HCT116 (cell line): Measurements from ENCODE around the gene SLC25A51. TPM values are rescaled to one million over a fixed set of nuclear protein-coding genes. Genes with fewer than 3 reads are reported as not detected.

ENCODE experiments used
- ATAC-seq: fragments of 200-7000 bp; cut with Tn5 transposase; 2 replicates; pipeline ENCODE4 v1.9.1; 2020; ENCODE audit warnings: mild to moderate bottlenecking, moderate library complexity
- BruUV-seq: library from RNA; stranded (reverse); fragments of 400-500 nt; replicated peaks from 2 replicates; lab custom pipeline; 2021; lab: Mats Ljungman, UMichigan
- CTCF ChIA-PET: fragments of 300-600 bp; sonication (Branson Sonifier 250); formaldehyde crosslinking; loops from one replicate; lab custom pipeline; 2021; ENCODE audit warnings: antibody characterized with exemption; lab: Charles Lee
- POLR2A ChIA-PET: fragments of 300-600, 350-600 bp; sonication (Branson Sonifier 250); formaldehyde crosslinking; loops from one replicate; lab custom pipeline; 2021; ENCODE audit warnings: antibody characterized with exemption; lab: Charles Lee
- RAD21 ChIA-PET, 2 experiments: fragments of 300-600 bp; sonication (Branson Sonifier 250); formaldehyde crosslinking; loops; one replicate each; lab custom pipeline; 2023; ENCODE audit warnings: low total read pairs in 2 of 2; ENCODE audit not compliant: uncharacterized antibody in 2 of 2, unreplicated experiment in 2 of 2, low non-redundant PET in 1 of 2; lab: Charles Lee
- DNase-seq: peaks from one replicate; pipeline ENCODE4 v3.0.0-alpha.2; 2010; ENCODE audit warnings: low read depth, low spot score
- H2AFZ ChIP-seq: fragments of 200-600 bp; shearing (Covaris generic), sonication (generic); 2 replicates; pipeline ENCODE4 v1.6.1; 2017; ENCODE audit warnings: low read depth, mixed run types, mixed read lengths, antibody characterized with exemption, low read length; ENCODE audit not compliant: poor library complexity, severe bottlenecking
- H3K27ac ChIP-seq: 2 replicates; pipeline ENCODE4 v1.5.1; 2012; ENCODE audit warnings: low read depth, low read length
- H3K27me3 ChIP-seq: fragments of 200-600 bp; sonication (generic); 2 replicates; pipeline ENCODE4 v1.6.1; 2016; ENCODE audit warnings: mixed run types, low read length, mixed read lengths; ENCODE audit not compliant: insufficient read depth
- H3K36me3 ChIP-seq, 2 experiments: fragments of 200-500 bp in 1 of 2; fragments of 200-600 bp in 1 of 2; sonication (Bioruptor generic) in 1 of 2; sonication (generic) in 1 of 2; 2 replicates each; pipeline versions ENCODE4 v1.5.1 to v1.6.1; 2014 to 2016; ENCODE audit warnings: low read length in 2 of 2, inconsistent platforms in 1 of 2, mixed read lengths in 1 of 2, mixed run types in 1 of 2; ENCODE audit not compliant: insufficient read depth in 2 of 2, control insufficient read depth in 1 of 2
- H3K4me1 ChIP-seq, 2 experiments: fragments of 200-600 bp in 1 of 2; sonication (generic) in 1 of 2; 2 replicates each; pipeline versions ENCODE4 v1.5.1 to v1.6.1; 2012 to 2017; ENCODE audit warnings: low read length in 2 of 2, inconsistent platforms in 1 of 2, mild to moderate bottlenecking in 1 of 2, mixed read lengths in 1 of 2, mixed run types in 1 of 2, moderate library complexity in 1 of 2; ENCODE audit not compliant: insufficient read depth in 2 of 2, control insufficient read depth in 1 of 2
- H3K4me2 ChIP-seq: fragments of 200-600 bp; sonication (generic); 2 replicates; pipeline ENCODE4 v1.6.1; 2017; ENCODE audit warnings: mixed run types, low read length, mixed read lengths
- H3K4me3 ChIP-seq, 2 experiments: fragments of 200-600 bp in 1 of 2; sonication (generic) in 1 of 2; replicated peaks in 1 of 2; 2 replicates each; pipeline ENCODE4 v1.5.1; 2011 to 2016; ENCODE audit warnings: low read length in 2 of 2, control low read depth in 1 of 2, low read depth in 1 of 2, mild to moderate bottlenecking in 1 of 2, mixed read lengths in 1 of 2, mixed run types in 1 of 2
- H3K79me2 ChIP-seq: fragments of 200-600 bp; sonication (generic); 2 replicates; pipeline ENCODE4 v1.6.1; 2017; ENCODE audit warnings: mild to moderate bottlenecking, mixed run types, low read length, moderate library complexity, mixed read lengths; ENCODE audit not compliant: insufficient read depth
- H3K9ac ChIP-seq: fragments of 200-600 bp; sonication (generic); 2 replicates; pipeline ENCODE4 v1.6.1; 2016; ENCODE audit warnings: low read length, mixed read lengths
- H3K9me2 ChIP-seq: fragments of 200-600 bp; sonication (generic), shearing (Covaris generic); 2 replicates; pipeline ENCODE4 v1.6.1; 2017; ENCODE audit warnings: mixed run types, mild to moderate bottlenecking, moderate library complexity; ENCODE audit not compliant: insufficient read depth
- H3K9me3 ChIP-seq, 2 experiments: fragments of 200-500 bp in 1 of 2; fragments of 200-600 bp in 1 of 2; sonication (Bioruptor generic) in 1 of 2; sonication (generic) in 1 of 2; 2 replicates each; pipeline ENCODE4 v1.6.1; 2014 to 2017; ENCODE audit warnings: low read length in 2 of 2, mixed read lengths in 2 of 2, inconsistent platforms in 1 of 2, low read depth in 1 of 2, mild to moderate bottlenecking in 1 of 2, mixed run types in 1 of 2, moderate library complexity in 1 of 2; ENCODE audit not compliant: control insufficient read depth in 1 of 2, insufficient read depth in 1 of 2
- H4K20me1 ChIP-seq: fragments of 200-600 bp; sonication (generic), shearing (Covaris generic); 2 replicates; pipeline ENCODE4 v1.6.1; 2017; ENCODE audit warnings: mixed run types, mild to moderate bottlenecking, moderate library complexity; ENCODE audit not compliant: insufficient read depth
- EGR1 ChIP-seq: IDR thresholded peaks from 2 replicates; pipeline ENCODE4 v1.6.1; 2012; ENCODE audit warnings: low read depth
- EZH2 ChIP-seq: fragments of 200-600 bp; sonication (generic); IDR thresholded peaks from 2 replicates; pipeline ENCODE4 v1.6.1; 2017; ENCODE audit warnings: antibody characterized with exemption, mixed run types
- EZH2phosphoT487 ChIP-seq: fragments of 200-600 bp; IDR thresholded peaks from 2 replicates; pipeline ENCODE4 v1.6.1; 2018; ENCODE audit warnings: antibody characterized with exemption, borderline replicate concordance
- POLR2A ChIP-seq: IDR thresholded peaks from 2 replicates; pipeline ENCODE4 v1.7.0; 2011; ENCODE audit warnings: borderline replicate concordance; ENCODE audit not compliant: insufficient read depth, insufficient read length; ENCODE audit errors: extremely low read depth
- POLR2AphosphoS5 ChIP-seq: IDR thresholded peaks from 2 replicates; pipeline ENCODE4 v1.6.1; 2011; ENCODE audit warnings: mild to moderate bottlenecking, low read depth, low read length, moderate library complexity
- RAD21 ChIP-seq: IDR thresholded peaks from 2 replicates; pipeline ENCODE4 v1.6.1; 2012; ENCODE audit warnings: low read depth, mild to moderate bottlenecking
- SIN3A ChIP-seq: IDR thresholded peaks from 2 replicates; pipeline ENCODE4 v1.6.1; 2012; ENCODE audit warnings: low read depth
- ZNF274 ChIP-seq: fragments of 200-500 bp; sonication (Bioruptor generic); IDR thresholded peaks from 2 replicates; pipeline ENCODE4 v1.6.1; 2014; ENCODE audit warnings: mild to moderate bottlenecking, low read depth, low read length, inconsistent platforms
- intact Hi-C: fragments of 100-400 bp; cut with micrococcal nuclease; formaldehyde crosslinking; loops from 2 replicates; pipeline ENCODE4 v1.10.0; 2022
- total RNA-seq: library from RNA; stranded (reverse); gene quantifications from one replicate; pipeline ENCODE4 v1.2.1, GENCODE V29; 2021; ENCODE audit not compliant: unreplicated experiment
- TF ChIP-seq, protein P1 (sequence below): IDR thresholded peaks from 2 replicates; pipeline ENCODE4 v1.6.1; 2012; ENCODE audit warnings: low read depth
- TF ChIP-seq, protein P2 (sequence below): IDR thresholded peaks from 2 replicates; pipeline ENCODE4 v1.6.1; 2012

Gene SLC25A51
- total RNA-seq, 1 experiment from 2014 or later, result 27.3 TPM

DNA sequence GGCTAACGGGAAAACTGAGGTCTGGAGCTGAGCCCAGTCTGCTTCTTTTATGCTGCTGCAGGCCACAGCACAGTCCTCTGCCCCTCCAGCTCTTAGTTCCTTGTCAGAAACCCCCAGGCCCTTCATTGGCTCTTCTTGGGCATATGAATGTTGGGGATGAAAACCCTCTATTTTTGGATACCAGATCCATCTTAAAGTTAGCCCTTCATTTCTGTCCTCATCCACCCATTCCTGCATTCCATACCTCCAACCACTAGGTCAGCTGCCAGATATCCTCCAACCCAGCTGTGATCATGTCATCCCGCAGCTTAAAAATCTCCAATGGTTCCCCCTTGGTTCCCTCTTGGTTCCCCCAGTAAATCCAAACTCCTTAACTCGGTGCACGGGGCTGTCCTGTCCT, 1.8 kb upstream of the SLC25A51 start:
- H3K27me3 ChIP-seq, result no peaks in the 10 kb centered on the region
- ChIA-PET POLR2A (no interaction called here), CTCF (no interaction called here), RAD21 (interaction anchor here in 1 of 2 experiments (1.1 kb wide), 1 partner anchor 158 kb away, joined by 4 read pairs; no protein-coding TSS in a partner anchor)
- H4K20me1 ChIP-seq, result no peaks in the 10 kb centered on the region
- H2AFZ ChIP-seq, result no peak overlapping the region
- TF ChIP-seq EGR1, result no peak
- no peak for TF ChIP-seq RAD21
- TF ChIP-seq SIN3A, result no peak
- TF ChIP-seq ZNF274, result no peak
- TF ChIP-seq POLR2A, result no peak
- TF ChIP-seq, protein P1, sequence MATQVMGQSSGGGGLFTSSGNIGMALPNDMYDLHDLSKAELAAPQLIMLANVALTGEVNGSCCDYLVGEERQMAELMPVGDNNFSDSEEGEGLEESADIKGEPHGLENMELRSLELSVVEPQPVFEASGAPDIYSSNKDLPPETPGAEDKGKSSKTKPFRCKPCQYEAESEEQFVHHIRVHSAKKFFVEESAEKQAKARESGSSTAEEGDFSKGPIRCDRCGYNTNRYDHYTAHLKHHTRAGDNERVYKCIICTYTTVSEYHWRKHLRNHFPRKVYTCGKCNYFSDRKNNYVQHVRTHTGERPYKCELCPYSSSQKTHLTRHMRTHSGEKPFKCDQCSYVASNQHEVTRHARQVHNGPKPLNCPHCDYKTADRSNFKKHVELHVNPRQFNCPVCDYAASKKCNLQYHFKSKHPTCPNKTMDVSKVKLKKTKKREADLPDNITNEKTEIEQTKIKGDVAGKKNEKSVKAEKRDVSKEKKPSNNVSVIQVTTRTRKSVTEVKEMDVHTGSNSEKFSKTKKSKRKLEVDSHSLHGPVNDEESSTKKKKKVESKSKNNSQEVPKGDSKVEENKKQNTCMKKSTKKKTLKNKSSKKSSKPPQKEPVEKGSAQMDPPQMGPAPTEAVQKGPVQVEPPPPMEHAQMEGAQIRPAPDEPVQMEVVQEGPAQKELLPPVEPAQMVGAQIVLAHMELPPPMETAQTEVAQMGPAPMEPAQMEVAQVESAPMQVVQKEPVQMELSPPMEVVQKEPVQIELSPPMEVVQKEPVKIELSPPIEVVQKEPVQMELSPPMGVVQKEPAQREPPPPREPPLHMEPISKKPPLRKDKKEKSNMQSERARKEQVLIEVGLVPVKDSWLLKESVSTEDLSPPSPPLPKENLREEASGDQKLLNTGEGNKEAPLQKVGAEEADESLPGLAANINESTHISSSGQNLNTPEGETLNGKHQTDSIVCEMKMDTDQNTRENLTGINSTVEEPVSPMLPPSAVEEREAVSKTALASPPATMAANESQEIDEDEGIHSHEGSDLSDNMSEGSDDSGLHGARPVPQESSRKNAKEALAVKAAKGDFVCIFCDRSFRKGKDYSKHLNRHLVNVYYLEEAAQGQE, result no peak
- TF ChIP-seq EZH2phosphoT487, result no peak
- TF ChIP-seq EZH2, result no peak
- TF ChIP-seq, protein P2, sequence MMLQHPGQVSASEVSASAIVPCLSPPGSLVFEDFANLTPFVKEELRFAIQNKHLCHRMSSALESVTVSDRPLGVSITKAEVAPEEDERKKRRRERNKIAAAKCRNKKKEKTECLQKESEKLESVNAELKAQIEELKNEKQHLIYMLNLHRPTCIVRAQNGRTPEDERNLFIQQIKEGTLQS, result no peak
- TF ChIP-seq POLR2AphosphoS5, result no peak
- no peak overlapping the region for H3K4me3 ChIP-seq
- intact Hi-C loops, result loop anchor here (2.0 kb wide), 2 partner anchors 163 to 457 kb away; partner anchors contain the start of gene SHB
- no TSS peak for BruUV-seq
- no peak overlapping the region for H3K27ac ChIP-seq
- DNase-seq (no peak), ATAC-seq (no peak)
- H3K79me2 ChIP-seq, result peaks cover 29% of the 10 kb centered on the region
- no peak overlapping the region for H3K9ac ChIP-seq
- no peaks in the 10 kb centered on the region for H3K9me3 ChIP-seq
- H3K4me1 ChIP-seq, result peaks cover 9 to 18% of the 10 kb centered on the region in 2 experiments; a peak in 2 of 4 replicates
- H3K9me2 ChIP-seq, result no peaks in the 10 kb centered on the region
- H3K36me3 ChIP-seq, result no peaks in the 10 kb centered on the region
- no peak overlapping the region for H3K4me2 ChIP-seq
